HG03103 (cell line): ENCODE results near the gene CELA2A.
"Not testable (repeated sequence)": the region's sequence is repeated elsewhere in the genome, so short reads cannot be mapped to it uniquely, and the experiment has no call there.

Experiments
- ATAC-seq: cut with Tn5 transposase; IDR thresholded peaks from one replicate; pipeline ENCODE4 v1.9.1; 2021; ENCODE audit warnings: low read depth; ENCODE audit not compliant: unreplicated experiment

Gene CELA2A

DNA sequence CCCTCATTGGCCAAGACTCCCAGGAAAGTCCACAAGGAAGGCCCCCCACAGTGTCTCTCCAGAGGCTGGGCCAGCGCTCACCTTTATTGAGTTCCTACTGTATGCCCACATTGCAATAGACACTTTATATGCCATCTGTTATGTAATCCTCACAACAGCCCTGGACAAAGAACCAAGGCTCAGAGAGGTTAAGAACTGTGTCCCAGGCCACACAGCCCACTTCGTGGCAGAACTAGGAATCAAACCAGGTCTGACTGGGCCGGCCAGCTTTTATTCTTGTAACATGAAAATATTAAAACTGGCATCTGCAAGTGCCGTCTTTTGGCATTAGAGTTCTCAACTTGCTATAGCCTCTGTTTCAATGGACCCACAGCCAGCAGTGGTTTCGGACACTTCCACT lies 13.8 kb upstream of the CELA2A start:
- ATAC-seq = no peak

DNA sequence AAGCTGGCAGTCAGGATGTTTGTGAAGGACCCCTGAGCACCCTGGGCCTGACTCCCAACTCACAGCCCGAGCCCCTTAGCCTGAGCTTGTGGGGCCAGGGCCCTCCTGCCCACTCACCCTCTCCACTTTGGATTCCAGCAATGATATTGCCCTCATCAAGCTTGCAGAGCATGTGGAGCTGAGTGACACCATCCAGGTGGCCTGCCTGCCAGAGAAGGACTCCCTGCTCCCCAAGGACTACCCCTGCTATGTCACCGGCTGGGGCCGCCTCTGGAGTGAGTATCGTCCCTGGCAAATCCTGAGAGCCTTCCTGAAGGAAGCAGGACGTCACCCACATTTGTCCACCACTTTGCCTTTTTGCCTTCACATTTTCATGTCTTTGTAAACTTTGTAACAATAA lies 13.3 kb upstream of the CELA2A start:
- no peak for ATAC-seq

DNA sequence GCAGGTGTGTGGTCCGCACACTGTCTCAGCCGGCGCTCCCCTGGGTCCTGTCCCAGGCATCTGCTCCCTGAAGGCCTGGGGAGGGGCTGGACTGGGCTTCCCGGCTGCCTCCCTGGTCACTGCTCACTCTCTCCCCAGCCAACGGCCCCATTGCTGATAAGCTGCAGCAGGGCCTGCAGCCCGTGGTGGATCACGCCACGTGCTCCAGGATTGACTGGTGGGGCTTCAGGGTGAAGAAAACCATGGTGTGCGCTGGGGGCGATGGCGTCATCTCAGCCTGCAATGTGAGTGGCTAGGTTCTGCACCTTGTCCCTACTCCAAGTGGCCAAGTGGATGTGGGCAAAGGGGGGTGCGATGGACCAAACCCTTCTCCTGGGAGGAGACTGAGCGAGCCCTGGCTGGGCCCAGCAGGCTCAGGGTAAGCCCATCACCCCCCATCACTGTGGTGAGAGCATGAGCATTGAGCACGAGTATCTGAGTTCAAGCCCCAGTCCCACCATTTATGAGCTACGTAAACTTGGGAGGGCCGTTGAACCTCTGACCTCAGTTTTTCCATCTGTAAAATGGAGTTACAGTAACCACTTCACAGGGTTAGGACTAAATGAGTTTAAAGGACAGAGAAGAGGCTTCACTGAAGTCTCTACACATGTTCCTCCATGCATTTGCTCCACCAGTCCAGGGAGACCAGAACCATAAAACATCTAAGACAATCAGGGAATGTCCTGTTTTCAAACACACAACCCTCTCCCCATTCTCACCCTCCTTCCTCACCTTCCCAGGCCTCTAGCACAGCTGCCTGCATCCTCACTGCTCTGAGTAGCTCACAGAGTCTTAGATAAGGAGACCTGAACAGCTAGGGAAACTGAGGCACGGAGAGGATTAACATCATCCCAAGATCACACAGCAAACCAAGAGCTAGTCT lies 11.8 kb upstream of the CELA2A start:
- no peak for ATAC-seq

DNA sequence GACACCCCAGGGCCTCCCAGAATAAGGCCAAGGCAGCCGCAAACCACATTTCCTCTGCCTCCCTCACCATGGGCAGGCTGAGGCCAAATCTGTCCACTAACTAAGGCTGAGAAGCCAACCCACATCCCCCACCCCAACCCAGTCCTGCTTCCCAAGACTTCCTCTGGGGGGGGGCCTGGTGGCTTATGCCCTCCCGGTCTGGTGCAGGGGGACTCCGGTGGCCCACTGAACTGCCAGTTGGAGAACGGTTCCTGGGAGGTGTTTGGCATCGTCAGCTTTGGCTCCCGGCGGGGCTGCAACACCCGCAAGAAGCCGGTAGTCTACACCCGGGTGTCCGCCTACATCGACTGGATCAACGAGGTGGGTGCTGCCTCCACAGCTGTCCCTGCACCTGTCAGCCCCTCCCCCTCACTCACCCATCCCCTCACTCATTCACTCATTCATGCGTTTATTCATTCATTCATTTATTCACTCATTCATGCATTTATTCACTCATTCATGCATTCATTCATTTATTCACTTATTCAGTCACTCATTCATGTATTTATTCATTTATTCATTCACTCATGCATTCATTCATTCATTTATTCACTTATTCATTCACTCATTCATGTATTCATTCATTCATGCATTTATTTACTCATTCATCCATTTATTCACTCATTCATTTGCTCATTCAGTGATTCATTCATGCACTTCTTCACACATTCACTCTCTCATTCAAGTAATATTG lies 11.0 kb upstream of the CELA2A start:
- no peak for ATAC-seq

DNA sequence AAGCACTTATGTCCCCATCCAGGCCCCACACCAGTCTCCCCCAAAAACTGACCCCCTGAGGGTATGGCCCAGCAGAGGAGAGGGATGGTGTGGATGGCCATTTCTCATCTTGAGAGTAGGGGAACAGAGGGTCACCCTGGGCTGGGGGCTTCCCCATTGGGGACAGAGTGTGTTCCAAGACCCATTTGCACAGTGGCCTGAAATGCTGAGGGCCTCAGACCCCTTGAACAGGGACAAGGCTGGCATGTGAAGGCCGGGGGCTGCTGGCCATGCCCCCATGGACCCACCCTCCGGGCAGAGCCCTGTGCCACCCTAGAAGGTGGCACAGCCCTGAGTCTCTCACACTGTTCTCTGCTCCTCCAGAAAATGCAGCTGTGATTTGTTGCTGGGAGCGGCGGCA lies 10.3 kb upstream of the CELA2A start:
- ATAC-seq = no peak

DNA sequence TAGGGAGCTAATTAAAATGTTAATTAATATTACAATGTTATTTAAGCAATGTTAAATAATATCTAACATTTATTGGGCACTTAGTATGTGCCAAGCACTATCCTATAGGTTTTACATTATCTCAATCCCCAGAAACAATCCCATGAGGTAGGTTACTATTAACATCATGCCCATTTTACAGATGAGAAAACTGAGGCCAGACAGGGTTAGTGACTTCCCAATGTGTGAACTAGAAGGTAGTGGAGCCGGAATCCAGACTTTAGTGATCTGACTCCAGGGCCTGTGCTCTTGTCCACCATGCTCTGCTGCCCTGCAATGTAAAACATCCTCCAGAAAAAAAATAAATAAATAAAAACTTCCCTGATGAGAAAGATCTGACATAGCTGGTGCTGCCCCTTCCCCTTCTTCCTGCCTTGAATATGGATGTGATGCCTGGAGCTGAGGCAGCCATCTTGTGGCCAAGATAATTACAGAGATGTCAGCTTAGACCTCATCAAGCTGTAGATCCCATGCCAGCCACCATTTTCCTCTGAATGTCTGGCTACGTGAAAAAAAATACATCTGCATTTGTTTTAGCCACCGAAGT lies 7.6 kb upstream of the CELA2A start:
- ATAC-seq = no peak

DNA sequence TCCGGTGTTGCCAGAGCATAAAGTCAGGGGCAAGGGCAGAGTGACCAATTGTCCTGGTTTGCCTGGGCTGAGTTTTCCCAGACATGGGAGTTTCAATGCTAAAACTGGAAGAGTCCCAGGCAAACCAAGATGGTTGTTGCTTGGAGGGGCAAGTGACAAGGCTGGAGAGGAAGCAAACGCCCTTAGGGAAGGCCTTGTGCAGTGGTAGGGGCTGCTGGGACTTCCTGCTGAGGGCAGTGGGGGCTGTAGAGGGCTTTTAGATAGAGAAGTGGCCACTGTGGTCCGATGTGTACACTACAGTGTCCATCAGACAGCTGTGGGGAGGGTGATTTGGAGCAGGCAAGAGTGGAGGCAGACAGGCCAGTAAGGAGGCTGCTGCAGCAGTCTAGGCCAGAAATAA lies 7.0 kb upstream of the CELA2A start:
- no peak for ATAC-seq

DNA sequence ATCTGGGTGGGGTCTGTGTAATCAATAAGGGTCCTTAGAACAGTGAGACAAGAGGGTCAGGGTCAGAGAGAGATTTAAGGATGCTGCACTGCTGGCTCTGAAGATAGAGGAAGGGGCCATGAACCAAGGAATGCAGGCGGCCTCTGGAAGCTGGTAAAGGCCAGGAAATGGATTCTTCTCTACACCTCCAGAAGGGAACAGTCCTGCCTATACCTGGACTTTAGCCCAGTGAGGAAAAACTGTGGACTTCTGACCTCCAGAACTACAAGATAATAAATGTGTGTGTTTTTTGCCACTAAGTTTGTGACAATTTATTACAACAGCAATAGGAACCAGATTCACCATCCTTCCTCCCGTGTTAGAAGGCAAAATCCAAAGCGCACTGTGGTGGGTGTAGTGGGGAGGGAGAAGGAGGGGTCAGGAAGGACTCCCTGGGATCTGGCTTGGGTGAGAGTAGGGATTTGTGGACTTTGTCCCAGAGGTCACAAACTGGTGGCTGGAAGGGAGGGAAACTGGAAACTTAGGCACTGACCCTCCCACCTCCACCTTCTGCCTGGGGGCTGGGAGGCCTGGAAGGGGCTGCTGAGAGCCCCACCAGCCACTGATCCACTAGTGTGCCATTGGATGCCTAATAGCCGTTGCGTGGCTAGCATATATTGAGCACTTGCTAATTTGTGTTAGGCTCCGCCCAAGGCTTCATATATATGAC lies 5.4 kb upstream of the CELA2A start:
- no peak for ATAC-seq

DNA sequence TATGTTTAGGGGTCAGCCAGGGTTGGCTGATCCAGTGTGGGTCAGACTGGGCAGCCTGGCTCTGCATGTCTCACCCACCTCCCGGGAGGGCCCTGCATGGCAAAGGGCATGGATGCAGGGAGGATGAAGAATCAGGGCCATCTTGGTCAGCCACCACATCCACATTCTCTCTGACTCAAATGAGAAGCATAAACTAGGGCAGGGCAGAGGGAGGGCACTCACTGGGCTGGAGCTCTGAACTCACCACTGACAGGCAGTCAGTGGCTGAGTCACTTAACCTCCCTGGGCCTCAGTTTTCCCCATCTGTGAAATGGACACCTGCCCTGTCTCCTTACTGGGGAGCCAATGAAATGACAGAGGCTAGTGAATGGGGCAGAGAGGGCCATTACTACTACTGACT lies 4.3 kb upstream of the CELA2A start:
- ATAC-seq = no peak

DNA sequence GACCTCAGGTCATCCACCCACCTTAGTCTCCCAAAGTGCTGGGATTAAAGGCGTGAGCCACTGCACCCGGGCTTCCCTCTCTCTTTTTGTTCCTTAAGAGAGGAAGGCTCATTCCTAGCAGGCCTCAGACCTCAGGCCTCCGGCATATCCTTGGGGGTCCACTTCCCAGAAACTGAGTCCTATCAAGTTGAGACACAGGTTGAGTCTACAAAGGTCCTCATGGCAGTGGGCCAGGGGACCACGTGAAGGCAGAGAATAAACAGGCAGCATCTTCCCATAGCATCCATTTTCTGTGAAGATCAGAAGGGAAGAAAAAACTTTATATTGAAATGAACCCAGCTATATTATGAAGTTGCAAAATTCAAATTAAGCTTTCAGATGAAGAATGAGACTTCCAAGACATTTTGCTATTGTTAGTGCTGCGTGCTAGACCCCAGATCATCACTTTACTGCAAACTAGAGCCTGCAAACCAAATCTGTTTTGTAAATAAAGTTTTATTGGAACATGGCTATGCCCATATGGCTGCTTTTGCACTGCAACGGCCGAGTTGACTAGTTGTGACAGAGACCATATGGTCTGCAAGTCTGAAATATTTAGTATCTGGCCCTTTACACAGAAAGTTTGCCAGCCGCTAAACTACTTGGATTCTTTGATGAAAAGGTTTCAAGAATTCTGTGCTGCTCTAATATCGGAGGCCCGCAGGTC lies 3.5 kb upstream of the CELA2A start:
- ATAC-seq = no peak

DNA sequence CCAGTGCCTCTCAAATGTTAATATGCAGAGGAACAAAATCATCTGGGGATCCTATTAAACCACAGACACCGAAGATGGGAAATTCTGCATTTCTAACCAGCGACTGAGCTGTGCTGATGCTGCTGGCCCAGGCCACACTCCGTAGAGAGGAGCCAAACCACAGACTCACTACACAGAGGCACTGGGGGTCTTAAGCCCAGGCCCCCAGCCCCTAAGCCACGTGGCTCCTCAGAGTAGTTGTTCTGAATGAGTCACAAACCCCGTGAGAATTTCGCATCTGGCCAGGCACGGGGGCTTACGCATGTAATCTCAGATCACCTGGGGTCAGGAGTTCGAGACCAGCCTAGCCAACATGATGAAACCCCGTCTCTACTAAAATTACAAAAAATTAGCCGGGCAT lies 2.8 kb upstream of the CELA2A start:
- ATAC-seq = no peak

DNA sequence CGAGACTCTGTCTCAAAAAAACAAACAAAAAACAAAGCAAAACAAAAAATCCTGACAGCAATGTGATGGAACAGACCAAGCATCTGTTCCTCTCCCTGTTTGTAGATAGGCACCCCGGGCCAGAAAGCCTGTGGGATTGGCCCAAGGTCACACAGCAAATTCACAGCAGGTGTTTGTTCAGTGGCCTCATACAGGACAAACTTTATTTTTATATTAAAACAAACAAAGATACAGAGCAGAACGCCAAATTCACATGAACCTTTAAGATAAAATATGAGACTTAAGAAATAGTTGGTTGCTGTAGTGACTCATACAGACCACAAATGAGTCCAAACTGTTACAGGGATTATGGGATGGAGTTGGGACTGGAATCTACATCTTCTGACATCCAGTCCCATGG lies 2.3 kb upstream of the CELA2A start:
- ATAC-seq = no peak

DNA sequence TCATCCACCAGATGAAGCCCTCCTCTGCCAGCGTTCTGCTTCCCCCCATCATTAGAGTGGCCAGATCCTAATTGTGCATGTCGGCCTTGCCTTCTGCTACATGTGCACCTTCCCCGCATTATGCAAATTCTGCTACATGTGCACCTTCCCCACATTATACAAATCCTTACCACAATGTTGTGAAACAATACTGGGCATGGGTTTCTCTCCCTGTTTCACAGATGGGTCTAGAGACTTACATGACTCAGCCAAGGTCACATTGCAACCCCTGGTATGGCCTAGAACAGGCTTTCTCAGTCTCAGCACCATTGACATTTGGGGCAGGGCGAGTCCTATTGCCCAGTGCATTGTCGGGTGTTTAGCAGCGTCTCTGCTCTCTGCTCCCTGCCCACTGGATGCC lies 1.0 kb upstream of the CELA2A start:
- no peak for ATAC-seq

DNA sequence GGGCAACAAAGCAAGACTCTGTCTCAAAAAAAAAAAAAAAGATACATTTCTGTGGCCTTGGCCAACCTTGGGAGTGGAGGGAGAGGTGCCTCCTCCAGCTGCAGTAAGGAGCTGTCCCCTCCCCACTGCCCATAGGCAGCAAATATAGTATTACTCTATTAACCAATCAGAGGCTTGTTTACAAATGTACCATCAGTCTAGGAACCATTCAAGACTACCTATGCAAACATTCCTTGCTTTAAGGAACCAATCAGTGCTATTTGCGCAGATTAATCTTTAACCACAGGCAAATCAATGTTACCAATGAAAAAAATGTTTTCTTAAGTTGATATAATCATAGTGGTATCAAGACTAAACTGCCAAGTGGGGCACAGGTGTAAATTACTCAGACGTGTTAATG lies 1.1 kb downstream of the CELA2A start:
- no peak for ATAC-seq

DNA sequence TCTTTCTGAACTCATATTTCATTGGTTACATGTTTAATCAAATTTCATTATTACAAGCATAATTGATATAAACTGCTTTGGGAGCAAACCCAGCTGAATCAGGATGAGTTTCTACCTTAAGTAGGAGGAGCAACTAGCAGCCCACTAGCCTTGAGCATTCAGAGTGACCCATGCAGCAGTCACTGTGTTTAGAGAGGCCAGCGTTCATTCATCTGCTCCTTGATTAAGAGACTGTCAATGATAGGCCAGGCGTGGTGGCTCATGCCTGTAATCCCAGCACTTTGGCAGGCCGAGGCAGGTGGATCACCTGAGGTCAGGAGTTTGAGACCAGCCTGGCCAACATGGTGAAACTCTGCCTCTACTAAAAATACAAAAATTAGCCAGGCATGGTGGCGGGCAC lies 1.9 kb downstream of the CELA2A start:
- ATAC-seq = not testable (repeated sequence)

DNA sequence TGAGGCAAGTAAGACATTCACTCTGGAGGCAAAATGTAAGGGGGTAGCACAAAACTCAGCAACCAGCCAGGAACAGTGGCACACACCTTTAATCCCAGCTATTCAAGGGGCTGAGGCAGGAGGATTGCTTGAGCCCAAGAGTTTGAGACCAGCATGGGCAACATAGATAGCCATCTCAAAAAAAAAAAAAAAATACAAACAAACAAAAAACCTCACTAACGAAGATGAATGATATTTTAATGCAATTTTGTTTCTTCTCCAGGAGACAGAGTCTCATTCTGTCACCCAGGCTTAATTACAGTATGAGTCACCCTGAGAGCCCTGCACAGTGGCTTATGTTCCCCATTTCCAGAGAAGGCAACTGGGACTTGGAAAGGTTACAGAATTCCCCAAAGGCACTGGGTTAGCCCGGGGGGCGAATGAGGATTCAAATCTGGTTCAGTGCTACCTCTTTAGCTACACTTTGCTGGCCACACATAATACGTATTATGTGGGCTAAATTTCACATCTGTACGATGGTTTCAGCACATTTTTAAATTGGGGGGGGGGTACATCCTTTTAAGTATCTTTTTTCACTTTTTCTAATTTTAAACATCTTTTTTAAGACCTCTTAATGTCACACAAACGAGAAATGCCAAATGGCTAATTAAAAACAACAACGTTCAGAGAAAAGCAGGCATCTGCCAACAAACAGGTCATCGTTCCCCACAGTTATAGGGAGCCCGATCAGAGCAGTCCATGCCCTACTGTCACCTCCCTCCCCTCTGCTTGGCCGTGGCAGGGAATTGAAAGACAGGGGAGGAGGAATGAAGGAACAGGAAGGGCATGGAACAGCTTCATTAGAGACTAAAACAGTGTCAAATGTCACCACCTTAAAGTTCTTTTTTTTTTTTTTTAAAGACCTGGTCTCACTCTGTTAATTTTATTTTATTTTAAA lies 3.5 kb downstream of the CELA2A start:
- no peak for ATAC-seq

DNA sequence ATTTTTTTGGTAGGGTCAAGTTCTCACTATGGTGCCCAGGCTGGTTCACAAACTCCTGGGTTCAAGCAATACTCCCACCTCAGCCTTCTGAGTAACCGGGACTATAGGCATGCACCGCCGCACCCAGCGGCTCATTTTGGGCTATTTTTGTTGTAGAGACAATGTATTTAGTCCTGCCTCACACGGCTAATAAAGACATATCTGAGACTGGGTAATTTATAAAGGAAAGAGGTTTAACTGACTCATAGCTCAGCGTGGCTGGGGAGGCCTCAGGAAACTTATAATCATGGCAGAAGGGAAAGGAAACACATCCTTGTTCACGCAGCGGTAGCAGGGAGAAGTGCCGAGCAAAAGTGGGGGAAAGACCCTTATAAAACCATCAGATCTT lies 4.2 kb downstream of the CELA2A start:
- no peak for ATAC-seq

DNA sequence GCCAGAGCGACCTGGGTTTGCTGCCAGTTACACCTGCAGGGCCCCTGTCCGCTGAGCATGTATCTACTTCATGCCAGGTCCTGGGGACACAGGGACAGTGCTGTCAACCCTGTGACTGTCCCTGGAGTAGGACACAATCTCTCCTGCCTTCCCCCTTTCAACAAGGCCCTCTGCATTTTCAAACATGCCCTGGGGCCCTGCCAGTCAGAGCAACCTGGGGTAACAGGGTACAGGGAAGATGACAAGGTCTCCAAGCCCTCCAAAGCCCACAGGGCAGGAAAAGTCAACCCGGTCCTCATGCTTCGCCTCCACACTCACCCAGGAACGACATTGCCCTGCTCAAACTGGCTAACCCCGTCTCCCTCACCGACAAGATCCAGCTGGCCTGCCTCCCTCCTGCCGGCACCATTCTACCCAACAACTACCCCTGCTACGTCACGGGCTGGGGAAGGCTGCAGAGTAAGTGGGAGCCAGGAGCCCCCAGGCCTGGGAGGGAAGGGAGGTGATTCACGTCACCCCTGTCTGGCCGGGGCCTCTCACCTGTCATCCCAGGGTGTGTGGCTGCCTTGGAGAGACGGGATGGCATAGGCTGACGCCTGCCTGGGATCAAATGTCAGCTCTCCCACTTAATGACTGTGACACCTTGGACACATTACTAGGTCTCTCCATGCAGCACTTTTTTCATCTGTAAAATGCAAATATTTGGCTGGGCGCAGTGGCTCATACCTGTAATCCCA lies 6.7 kb downstream of the CELA2A start:
- not testable (repeated sequence) for ATAC-seq

DNA sequence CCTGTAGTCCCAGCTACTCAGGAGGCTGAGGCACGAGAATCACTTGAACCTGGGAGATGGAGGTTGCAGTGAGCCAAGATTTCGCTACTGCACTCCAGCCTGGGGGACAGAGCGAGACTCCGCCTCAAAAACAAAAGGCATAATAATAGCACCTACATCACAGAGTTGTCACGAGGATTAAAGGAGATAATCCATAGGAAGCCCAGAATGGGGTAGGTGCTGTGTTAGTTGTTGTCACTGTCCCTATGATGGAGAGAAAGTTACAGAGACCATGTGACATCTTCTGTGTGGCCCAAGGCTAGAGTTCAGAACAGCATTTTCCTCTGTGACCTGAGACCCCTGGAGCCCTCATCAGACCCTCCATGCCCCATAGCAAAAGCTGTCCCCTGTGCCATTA lies 7.4 kb downstream of the CELA2A start:
- ATAC-seq = not testable (repeated sequence)
